ENCODE data around the gene PRLH. TPM values are rescaled to one million over a fixed set of nuclear protein-coding genes. Genes with fewer than 3 reads are reported as not detected.

The PRLH gene
- total RNA-seq, 1 donor from 2014 or later: not detected

- H3K4me2 ChIP-seq (ENCODE audit: low read length): no peak overlapping the region
- H3K9me3 Mint-ChIP-seq (ENCODE audit: unreplicated experiment): peaks cover 5% of the 10 kb centered on the region
- H3K4me3 ChIP-seq (ENCODE audit: insufficient read depth, low read depth, low read length): no peak overlapping the region
- peaks cover 7% of the 10 kb centered on the region for H3K4me1 ChIP-seq (ENCODE audit: insufficient read depth, low read length)
- no peaks in the 10 kb centered on the region for H3K79me2 ChIP-seq (ENCODE audit: insufficient read depth, low read length)
- H3K36me3 Mint-ChIP-seq (ENCODE audit: low read depth, unreplicated experiment): peaks cover 6% of the 10 kb centered on the region
- H3K9me3 ChIP-seq (ENCODE audit: insufficient read depth, low read depth, low read length): no peaks in the 10 kb centered on the region
- no peak for FAIRE-seq
- no peak overlapping the region for H3K27ac Mint-ChIP-seq (ENCODE audit: unreplicated experiment)
- no peak overlapping the region for H3K9ac ChIP-seq (ENCODE audit: low read length)
- no peak overlapping the region for H3K4me3 Mint-ChIP-seq (ENCODE audit: unreplicated experiment)
- no peak for TF ChIP-seq EZH2 (IDR thresholded peaks at IDR 0.05; ENCODE audit: insufficient read depth, low read length)
- no peak for TF ChIP-seq CTCF (IDR thresholded peaks at IDR 0.05; ENCODE audit: insufficient read depth, low read depth, low read length)
- peaks cover 8% of the 10 kb centered on the region for H3K36me3 ChIP-seq (ENCODE audit: insufficient read depth, low read length)
- peaks cover 7% of the 10 kb centered on the region for H3K27me3 Mint-ChIP-seq (ENCODE audit: low read depth, unreplicated experiment)
- H3K4me1 Mint-ChIP-seq (ENCODE audit: low read depth, unreplicated experiment): peaks cover 5% of the 10 kb centered on the region
- DNase-seq (ENCODE audit: low read depth): no peak
- no peaks in the 10 kb centered on the region for H4K20me1 ChIP-seq (ENCODE audit: insufficient read depth, low read length)
- H3K27ac ChIP-seq (ENCODE audit: low read depth, low read length): no peak overlapping the region
- no peaks in the 10 kb centered on the region for H3K27me3 ChIP-seq (ENCODE audit: insufficient read depth, low read length)
- no peak overlapping the region for H2AFZ ChIP-seq (ENCODE audit: low read depth, low read length)
These were observed 26.1 kb upstream of the PRLH start for GRCh38 chr2:237540223-237540775.

DNA sequence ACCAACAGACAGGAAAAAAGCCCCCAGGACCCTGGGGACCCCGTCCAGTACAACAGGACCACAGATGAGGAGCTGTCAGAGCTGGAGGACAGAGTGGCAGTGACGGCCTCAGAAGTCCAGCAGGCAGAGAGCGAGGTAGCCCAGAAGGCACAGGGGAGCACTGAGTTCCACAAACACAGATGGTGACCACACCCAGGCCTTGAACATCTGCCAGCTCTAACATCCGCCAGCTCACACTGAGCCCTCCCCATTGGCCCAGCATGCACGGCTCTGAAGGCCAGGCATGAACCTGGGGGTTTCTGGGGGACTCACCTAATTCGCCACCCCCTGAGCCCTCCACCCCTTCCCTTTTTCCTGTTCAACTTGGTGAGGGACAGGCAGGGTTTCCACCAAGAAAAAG lies 25.6 kb upstream of the PRLH start:
- no peak for FAIRE-seq
- peaks cover 6% of the 10 kb centered on the region for H3K36me3 Mint-ChIP-seq (ENCODE audit: low read depth, unreplicated experiment)

More for the DNA sequence above, 25.6 kb upstream of the PRLH start:
- no peak overlapping the region for H3K27ac Mint-ChIP-seq (ENCODE audit: unreplicated experiment)
- DNase-seq (ENCODE audit: low read depth): peak; percentile 37
- peaks cover 2% of the 10 kb centered on the region for H3K4me1 Mint-ChIP-seq (ENCODE audit: low read depth, unreplicated experiment)
- Histone ChIP-seq H4K20me1 (ENCODE audit: insufficient read depth, low read length) (no peaks in the 10 kb centered on the region), H3K4me1 (ENCODE audit: insufficient read depth, low read length) (peaks cover 7% of the 10 kb centered on the region), H3K27me3 (ENCODE audit: insufficient read depth, low read length) (no peaks in the 10 kb centered on the region), H3K9ac (ENCODE audit: low read length) (no peak overlapping the region), H3K36me3 (ENCODE audit: insufficient read depth, low read length) (peaks cover 6% of the 10 kb centered on the region), H3K79me2 (ENCODE audit: insufficient read depth, low read length) (no peaks in the 10 kb centered on the region), H3K4me2 (ENCODE audit: low read length) (no peak overlapping the region), H3K4me3 (ENCODE audit: insufficient read depth, low read depth, low read length) (no peak overlapping the region), H3K27ac (ENCODE audit: low read depth, low read length) (no peak overlapping the region), H3K9me3 (ENCODE audit: insufficient read depth, low read depth, low read length) (no peaks in the 10 kb centered on the region), H2AFZ (ENCODE audit: low read depth, low read length) (no peak overlapping the region)
- peaks cover 7% of the 10 kb centered on the region for H3K27me3 Mint-ChIP-seq (ENCODE audit: low read depth, unreplicated experiment)
- TF ChIP-seq EZH2 (IDR thresholded peaks at IDR 0.05; ENCODE audit: insufficient read depth, low read length) (no peak), CTCF (IDR thresholded peaks at IDR 0.05; ENCODE audit: insufficient read depth, low read depth, low read length) (no peak)
- H3K9me3 Mint-ChIP-seq (ENCODE audit: unreplicated experiment): peaks cover 5% of the 10 kb centered on the region
- H3K4me3 Mint-ChIP-seq (ENCODE audit: unreplicated experiment): no peak overlapping the region
